Adrenal gland (tissue), 5 donors: Measurements from ENCODE around the gene POLK.

Experiments
- CTCF ChIP-seq, 6 experiments: fragments of 450-650 bp in 4 of 6; fragments of 200-600 bp in 2 of 6; sonication (generic) in 1 of 6; IDR thresholded peaks; 1 replicate in 5 of 6; 2 replicates in 1 of 6; pipeline versions ENCODE4 v1.5.1 to v1.8.0; 2016 to 2021; ENCODE audit warnings: antibody characterized with exemption in 6 of 6, mild to moderate bottlenecking in 2 of 6, moderate library complexity in 1 of 6
- POLR2A ChIP-seq, 2 donors: fragments of 450-650 bp; IDR thresholded peaks; one replicate each; pipeline ENCODE4 v1.6.1; 2017; ENCODE audit warnings: antibody characterized with exemption in 2 of 2, mild to moderate bottlenecking in 2 of 2, moderate library complexity in 1 of 2
- donor health status: DM: no; HTN: no; CAD: no.

GRCh38 chr5:75468593-75468992 is 43.1 kb upstream of the POLK start:
- no peak for TF ChIP-seq CTCF (IDR thresholded peaks at IDR 0.05)
- no peak for TF ChIP-seq POLR2A (IDR thresholded peaks at IDR 0.05)
